Stimulated activated CD4-positive, alpha-beta T cell treated with anti-CD3 and anti-CD28 coated beads, Interleukin-1b, Interleukin-23, amount 100 ng/mL, for 48 hours (primary cell): ENCODE data around the gene IPO9.
"Not testable (repeated sequence)": the region's sequence is repeated elsewhere in the genome, so short reads cannot be mapped to it uniquely, and the experiment has no call there.

ENCODE experiments used
- DNase-seq: peaks from one replicate; pipeline ENCODE4 v3.0.0-alpha.2; 2020

The IPO9 gene

GRCh38 chr1:201810466-201811216, 18.3 kb upstream of the IPO9 start:
- DNase-seq: no peak

GRCh38 chr1:201813226-201813625, 15.7 kb upstream of the IPO9 start:
- DNase-seq: no peak

DNA sequence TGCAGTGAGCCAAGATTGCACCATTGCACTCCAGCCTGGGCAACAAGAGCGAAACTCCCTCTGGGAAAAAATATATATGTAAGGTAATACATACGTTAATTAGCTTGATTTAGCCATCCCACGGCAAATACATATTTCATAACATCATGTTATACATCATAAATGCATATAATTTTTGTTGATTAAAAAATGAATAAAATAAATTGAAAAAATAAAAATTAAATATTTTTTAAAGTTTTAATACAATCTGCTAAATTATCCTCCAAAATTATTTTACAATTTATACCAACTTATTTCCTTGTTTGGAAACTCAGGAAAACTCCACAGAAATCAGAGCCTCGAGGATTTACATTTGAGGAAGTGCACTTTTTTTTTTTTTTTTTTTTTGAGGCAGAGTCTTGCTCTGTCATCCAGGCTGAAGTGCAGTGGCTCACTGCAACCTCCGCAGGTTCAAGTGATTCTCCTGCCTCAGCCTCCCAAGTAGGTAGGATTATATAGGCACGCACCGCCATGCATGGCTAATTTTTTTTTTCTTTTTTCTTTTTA, 12.6 kb upstream of the IPO9 start:
- DNase-seq: no peak

DNA sequence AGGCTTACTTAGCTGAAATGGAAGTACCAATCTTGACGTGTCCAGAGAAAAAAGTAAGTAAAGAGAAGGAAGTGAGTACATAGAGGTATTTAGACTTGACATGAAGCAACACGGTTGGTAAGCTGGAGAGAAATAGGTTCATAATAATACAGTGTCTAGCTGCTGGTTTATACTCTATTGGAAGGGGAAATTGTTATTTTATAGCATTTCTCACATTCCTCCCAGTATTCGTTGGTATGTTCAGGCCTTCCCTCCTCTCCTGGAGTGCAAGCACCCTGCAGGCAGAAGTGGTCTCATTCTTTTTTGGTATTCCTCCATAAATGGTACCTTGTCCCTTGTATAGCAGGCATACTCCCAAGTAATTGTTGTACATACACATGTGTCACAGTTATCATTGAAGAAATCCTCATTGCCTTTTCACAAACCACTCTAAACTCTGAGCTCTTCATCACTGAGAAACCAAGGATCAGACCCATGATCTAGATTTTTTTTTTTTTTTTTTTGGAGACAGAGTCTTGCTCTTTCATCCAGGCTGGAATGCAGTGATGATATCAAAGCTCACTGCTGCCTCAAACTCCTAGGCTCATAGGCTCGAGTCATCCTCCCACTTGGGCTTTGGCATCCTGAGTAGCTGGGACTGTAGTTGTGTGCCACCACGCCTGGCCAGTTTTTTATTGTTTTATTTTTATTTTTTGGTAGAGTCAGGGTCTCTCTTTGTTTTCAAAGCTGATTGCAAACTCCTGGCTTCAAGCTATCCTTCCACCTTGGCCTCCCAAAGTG, 9.8 kb upstream of the IPO9 start:
- DNase-seq: no peak

DNA sequence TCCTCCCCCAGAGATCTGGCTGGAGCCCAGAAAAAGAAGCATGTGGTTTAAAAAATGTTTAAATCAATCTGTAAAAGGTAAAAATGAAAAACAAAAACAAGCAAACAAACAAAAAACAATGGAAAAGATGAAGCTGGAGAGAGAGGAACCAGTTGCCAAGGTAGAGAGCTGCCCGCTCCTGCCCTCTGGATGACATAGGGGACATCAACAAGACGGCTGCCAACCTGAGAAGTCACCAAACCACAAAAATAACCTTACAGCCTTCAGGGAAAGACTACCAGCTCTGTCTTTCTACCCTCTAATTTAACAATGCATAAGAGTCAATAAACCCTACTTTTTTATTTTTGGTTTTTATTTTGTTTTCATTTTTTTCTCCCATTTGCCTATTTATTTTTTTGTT, 8.5 kb upstream of the IPO9 start:
- DNase-seq: no peak

GRCh38 chr1:201825245-201825644, 3.7 kb upstream of the IPO9 start:
- no peak for DNase-seq

- DNase-seq: no peak
These were observed 2.1 kb upstream of the IPO9 start for GRCh38 chr1:201826830-201827229.

DNA sequence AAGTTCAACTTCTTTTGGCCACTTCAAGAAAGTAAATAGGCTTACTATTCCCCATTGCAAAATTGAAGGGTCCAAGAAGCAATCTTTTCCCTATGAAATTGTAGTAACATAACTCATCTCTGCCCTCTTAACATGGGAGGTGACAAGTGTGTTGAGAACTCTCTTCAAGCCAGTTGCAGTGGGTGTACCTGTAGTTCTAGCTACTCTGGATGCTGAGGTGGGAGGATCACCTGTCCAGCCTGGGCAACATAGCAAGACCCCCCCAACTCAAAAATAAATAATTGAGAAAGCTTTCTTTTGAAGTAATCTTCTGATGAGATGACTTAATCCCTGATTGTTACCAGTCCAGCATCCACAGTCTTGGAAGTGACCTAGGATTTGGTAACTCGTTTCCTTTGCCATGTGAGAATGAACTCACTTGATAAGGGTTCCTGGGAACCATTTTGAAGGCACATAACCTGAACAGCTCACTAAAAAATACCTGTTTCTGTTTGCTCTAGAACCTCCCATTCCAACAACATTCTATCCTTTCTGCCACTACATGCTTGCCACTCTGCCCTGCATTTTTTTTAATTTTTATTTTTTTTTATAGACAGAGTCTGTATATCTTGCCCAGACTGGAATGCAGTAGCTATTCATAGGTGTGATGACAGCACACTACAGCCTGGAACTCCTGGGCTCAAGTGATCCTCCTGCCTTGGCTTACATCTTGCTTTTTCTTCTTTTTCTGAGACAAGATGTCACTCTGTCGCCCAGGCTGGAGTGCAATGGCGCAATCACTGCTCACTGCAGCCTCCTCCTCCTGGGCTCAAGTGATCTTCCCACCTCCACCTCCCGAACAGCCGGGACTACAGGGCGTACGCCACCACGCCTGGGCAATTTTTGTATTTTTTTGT, 1.4 kb upstream of the IPO9 start:
- no peak for DNase-seq

DNA sequence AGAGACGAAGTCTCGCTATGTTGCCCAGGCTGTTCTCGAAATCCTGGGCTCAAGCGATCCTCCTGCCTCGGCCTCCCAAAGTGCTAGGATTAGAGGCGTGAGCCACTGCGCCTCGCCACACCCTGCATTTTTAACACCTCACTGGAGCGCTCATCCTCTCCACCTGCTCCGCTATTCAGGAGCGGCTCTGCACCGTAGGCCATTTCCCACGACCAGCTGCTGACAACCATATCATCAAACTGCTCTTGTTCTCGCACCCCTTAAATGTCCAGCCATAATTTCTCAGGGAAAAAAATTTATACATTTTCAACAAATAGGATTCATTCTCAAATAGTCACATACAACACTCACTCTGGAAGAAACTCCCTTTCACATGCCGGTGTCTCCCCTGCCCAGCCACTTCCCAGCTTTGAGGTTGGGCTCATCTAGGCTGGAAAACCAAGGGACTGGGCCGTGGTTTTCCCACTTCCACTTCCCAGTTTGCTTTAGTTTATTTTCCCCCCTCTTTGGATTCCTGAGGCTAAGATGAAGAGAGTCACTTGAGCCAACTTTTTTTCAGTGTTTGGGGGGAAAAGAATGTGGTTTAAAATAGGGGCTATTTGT, 639 bp upstream of the IPO9 start:
- no peak for DNase-seq

DNA sequence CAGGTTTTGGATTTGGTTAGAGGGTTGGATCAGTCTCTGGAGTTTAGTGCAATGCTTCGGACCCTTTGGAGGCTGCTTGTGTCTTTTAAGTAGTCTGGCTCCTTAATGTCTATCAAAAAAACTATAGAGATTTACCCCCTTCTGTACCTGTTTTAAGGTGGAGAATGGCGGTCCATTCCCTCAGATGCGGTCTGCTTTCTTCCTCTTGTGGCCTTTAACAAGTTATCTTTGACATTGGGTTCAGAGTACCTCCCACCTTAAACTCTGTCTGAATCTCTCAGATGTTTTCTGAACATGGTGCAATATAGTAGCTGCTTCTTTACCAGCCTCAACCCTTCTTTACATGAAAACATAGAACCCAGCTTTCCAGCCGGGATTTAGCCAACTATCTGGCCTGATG, 2.4 kb downstream of the IPO9 start:
- DNase-seq: no peak

DNA sequence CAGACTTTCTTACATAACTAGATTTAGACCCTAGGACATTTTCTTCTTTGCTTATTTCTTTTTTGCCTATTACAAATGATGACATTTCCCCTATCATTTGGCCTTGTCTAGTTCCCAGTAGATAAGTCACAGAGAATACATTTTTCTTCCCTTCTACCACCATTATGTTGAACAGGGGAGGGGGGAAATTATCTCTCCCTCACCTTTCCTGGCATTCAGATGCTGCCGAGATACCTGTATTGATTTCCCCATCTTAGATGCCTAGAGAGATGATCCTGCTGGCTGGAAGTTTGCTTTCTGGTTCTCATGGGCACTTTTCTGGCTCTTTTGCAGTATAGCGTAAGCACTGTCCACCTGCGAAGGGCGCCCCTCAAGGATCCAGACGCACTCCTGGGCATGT, 5.7 kb downstream of the IPO9 start:
- DNase-seq: no peak

GRCh38 chr1:201838381-201838780, 9.4 kb downstream of the IPO9 start:
- no peak for DNase-seq

DNA sequence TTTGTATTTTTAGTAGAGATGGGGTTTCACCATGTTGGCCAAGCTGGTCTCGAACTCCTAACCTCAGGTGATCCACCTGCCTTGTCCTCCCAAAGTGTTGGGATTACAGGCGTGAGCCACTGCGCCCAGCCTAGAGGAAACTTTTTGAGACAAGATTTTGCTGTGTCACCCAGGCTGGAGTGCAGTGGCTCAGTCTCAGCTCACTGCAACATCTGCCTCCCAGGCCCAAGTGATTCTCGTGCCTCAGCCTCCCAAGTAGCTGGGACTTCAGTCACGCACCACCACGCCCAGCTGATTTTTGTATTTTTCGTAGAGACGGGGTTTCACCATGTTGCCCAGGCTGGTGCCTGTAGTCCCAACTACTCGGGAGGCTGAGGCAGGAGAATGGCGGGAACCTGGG, 10.1 kb downstream of the IPO9 start:
- not testable (repeated sequence) for DNase-seq

GRCh38 chr1:201840055-201840454, 11.1 kb downstream of the IPO9 start:
- no peak for DNase-seq

GRCh38 chr1:201840490-201840889, 11.5 kb downstream of the IPO9 start:
- no peak for DNase-seq

DNA sequence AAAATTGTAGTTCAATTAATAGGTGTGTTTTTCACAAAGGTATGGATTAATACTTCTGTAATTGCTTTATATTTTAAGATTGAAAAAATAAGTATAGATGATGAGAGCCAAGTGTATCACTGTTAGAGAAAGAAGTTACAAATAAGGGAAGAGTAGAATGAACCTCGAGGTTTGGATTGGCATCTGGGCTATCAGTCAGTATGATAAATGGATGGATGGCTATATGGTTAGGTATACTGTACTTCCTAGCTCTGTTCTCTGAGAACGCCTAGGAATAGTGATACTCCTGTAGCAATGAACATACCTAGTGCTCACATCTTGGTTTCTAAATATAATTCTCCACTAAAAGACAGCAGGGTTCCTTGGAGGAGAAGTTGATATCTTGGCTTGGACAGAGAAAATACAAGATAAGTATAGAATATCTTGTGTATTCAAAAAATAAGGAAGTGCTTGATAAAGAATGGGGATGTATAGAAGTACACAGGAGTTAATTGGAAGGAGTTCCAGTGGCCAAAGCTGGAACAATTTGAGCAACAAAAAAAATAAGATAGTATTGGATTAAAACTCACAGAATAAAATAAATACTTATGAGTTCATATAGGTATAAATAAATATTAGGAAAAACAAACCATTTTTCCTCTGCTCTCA, 12.4 kb downstream of the IPO9 start:
- no peak for DNase-seq

GRCh38 chr1:201842472-201843027, 13.6 kb downstream of the IPO9 start:
- no peak for DNase-seq

- DNase-seq: no peak
These were observed 16.6 kb downstream of the IPO9 start for GRCh38 chr1:201845331-201846083.

GRCh38 chr1:201847150-201847549, 18.2 kb downstream of the IPO9 start:
- DNase-seq: no peak

- no peak for DNase-seq
These were observed 19.3 kb downstream of the IPO9 start for GRCh38 chr1:201848230-201848629.
